CD4-positive, alpha-beta T cell (primary cell): ENCODE results near the gene DIAPH2. TPM values are rescaled to one million over a fixed set of nuclear protein-coding genes. Genes with fewer than 3 reads are reported as not detected.

Experiments used
- ATAC-seq: fragments of 200-7000 bp; cut with Tn5 transposase; one replicate; pipeline ENCODE4 v1.10.0; 2022; ENCODE audit warnings: mild to moderate bottlenecking; ENCODE audit not compliant: poor library complexity
- CTCF ChIA-PET: fragments of 350-600 bp; sonication (Branson Sonifier 250); formaldehyde crosslinking; loops from one replicate; lab custom pipeline; 2021; ENCODE audit warnings: antibody characterized with exemption, inconsistent platforms; lab: Charles Lee
- POLR2A ChIA-PET: fragments of 350-600 bp; sonication (Branson Sonifier 250); formaldehyde crosslinking; loops from one replicate; lab custom pipeline; 2021; ENCODE audit warnings: antibody characterized with exemption, inconsistent platforms; lab: Charles Lee
- DNase-seq, 14 experiments: peaks; one replicate each; pipeline ENCODE4 v3.0.0-alpha.2; 2013 to 2020; ENCODE audit warnings: mixed read lengths in 2 of 14
- H3K27ac ChIP-seq, 2 donors: one replicate each; pipeline versions ENCODE4 v1.5.1 to v1.7.0; 2013; ENCODE audit warnings: low read length in 2 of 2, low read depth in 1 of 2, mild to moderate bottlenecking in 1 of 2
- H3K27me3 ChIP-seq, 2 experiments: 1 replicate in 1 of 2; 2 replicates in 1 of 2; pipeline versions ENCODE4 v1.6.1 to v1.7.0; 2013; ENCODE audit warnings: low read length in 2 of 2, control low read depth in 1 of 2, mild to moderate bottlenecking in 1 of 2, moderate library complexity in 1 of 2; ENCODE audit not compliant: insufficient read depth in 2 of 2, control insufficient read depth in 1 of 2
- H3K36me3 ChIP-seq: one replicate; pipeline ENCODE4 v1.6.1; 2013; ENCODE audit warnings: low read length, control low read depth; ENCODE audit not compliant: insufficient read depth
- H3K4me1 ChIP-seq: one replicate; pipeline ENCODE4 v1.6.1; 2013; ENCODE audit warnings: low read length, control low read depth; ENCODE audit not compliant: insufficient read depth
- H3K4me3 ChIP-seq: one replicate; pipeline ENCODE4 v1.5.1; 2013; ENCODE audit warnings: mild to moderate bottlenecking, low read length, moderate library complexity
- H3K9me3 ChIP-seq, 2 experiments: 1 replicate in 1 of 2; 2 replicates in 1 of 2; pipeline versions ENCODE4 v1.6.1 to v1.7.0; 2013; ENCODE audit warnings: low read length in 2 of 2, mild to moderate bottlenecking in 2 of 2, control low read depth in 1 of 2, moderate library complexity in 1 of 2; ENCODE audit not compliant: control insufficient read depth in 1 of 2, insufficient read depth in 1 of 2
- H3K27ac Mint-ChIP-seq: one replicate; pipeline ENCODE4 v1.8.0; 2020; ENCODE audit warnings: mixed read lengths
- H3K27me3 Mint-ChIP-seq: one replicate; pipeline ENCODE4 v1.8.0; 2021; ENCODE audit warnings: mixed read lengths
- H3K36me3 Mint-ChIP-seq: one replicate; pipeline ENCODE4 v1.8.0; 2021; ENCODE audit warnings: low read depth, mixed read lengths
- H3K4me1 Mint-ChIP-seq: one replicate; pipeline ENCODE4 v1.8.0; 2021; ENCODE audit warnings: low read depth, mixed read lengths
- H3K4me3 Mint-ChIP-seq: one replicate; pipeline ENCODE4 v1.8.0; 2020; ENCODE audit warnings: mild to moderate bottlenecking, mixed read lengths
- H3K9me3 Mint-ChIP-seq: one replicate; pipeline ENCODE4 v1.8.0; 2020; ENCODE audit warnings: mixed read lengths
- intact Hi-C, 2 experiments: fragments of 100-400 bp; cut with DNase I in 1 of 2; cut with micrococcal nuclease in 1 of 2; formaldehyde crosslinking; loops; one replicate each; pipeline versions ENCODE4 v1.15.1 to v1.9.0; 2023 to 2025; cut with DNase I, micrococcal nuclease
- polyA plus RNA-seq, 2 donors: library from polyadenylated mRNA; unstranded; fragments of 120-200 nt; gene quantifications; one replicate each; pipeline ENCODE4 v1.2.1, GENCODE V29; 2013
- total RNA-seq, 174 experiments: library from RNA in 2 of 174; stranded (reverse) in 2 of 174; gene quantifications; one replicate each; pipeline ENCODE4 v1.2.3 and lab custom pipeline; 2021 to 2026
- TF ChIP-seq, protein P1 (sequence below): fragments of 200-600 bp; IDR thresholded peaks from one replicate; pipeline ENCODE4 v1.8.0; 2022; ENCODE audit warnings: antibody characterized with exemption, mild to moderate bottlenecking

The DIAPH2 gene
- 10 to 100 TPM; 11.4 to 11.7 TPM for total RNA-seq
- polyA plus RNA-seq (2013, experiment 1 of 2): 8.9 TPM
- 10.8 TPM for polyA plus RNA-seq (2013, experiment 2 of 2)
- 7.7 to 61.0 (median 21.3) reads per million in 172 experiments for total RNA-seq (lab: John Stamatoyannopoulos, UW)

DNA sequence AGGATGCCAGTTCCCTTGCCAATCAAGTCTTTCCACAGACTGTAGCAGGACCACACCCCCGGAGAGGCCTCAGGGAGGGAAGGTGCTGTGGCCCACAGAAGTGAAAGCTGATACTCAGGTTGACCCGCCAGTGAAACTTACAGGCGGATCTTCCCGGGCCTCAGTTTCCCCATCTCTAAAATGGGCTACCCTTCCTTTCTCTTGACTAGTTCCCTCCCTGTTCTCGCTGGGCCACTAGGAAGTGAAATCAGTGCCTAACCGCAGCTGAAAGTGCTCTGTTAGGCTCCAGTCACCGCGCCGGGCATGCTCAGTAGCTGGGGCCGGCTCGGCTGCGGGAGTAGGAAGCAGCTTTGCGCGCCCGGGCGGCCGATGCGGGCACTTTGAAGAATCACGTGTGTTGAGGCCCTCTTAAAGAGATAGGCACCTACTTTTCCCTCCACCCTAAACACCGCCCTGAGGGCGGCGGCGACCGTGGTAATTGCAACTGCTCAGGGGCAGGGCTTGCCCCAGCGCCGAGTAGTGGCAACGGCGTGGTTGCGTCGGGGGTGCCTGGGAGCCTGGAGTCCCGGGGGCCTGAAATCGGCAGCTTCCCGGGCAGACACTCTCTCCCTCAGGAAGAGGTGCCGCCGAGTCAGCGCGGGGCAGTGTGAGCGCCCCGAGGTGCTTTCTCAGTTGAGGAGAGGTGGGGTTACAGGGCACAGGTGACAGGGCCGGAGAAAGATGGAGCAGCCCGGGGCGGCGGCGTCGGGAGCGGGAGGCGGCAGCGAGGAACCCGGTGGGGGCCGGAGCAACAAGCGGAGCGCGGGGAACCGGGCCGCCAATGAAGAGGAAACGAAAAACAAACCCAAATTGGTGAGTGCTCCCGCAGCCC lies at the start of gene DIAPH2:
Gene DIAPH2, plus strand, starts transcription at position 504 of the 871 bp plus-strand sequence.
- Mint-ChIP-seq H3K27me3 (no peaks in the 10 kb centered on the region), H3K27ac (peak within 1 kb of the TSS; percentile 90), H3K4me3 (peak within 1 kb of the TSS; percentile 96), H3K9me3 (no peaks in the 10 kb centered on the region), H3K4me1 (peaks cover 59% of the 10 kb centered on the region), H3K36me3 (peaks cover 7% of the 10 kb centered on the region)
- POLR2A ChIA-PET: interaction anchor here (0.6 kb wide), 1 partner anchor 47 kb away, joined by 3 read pairs; no protein-coding TSS in a partner anchor
- CTCF ChIA-PET: no interaction called here
- Histone ChIP-seq H3K4me1 (peaks cover 14% of the 10 kb centered on the region), H3K4me3 (peak within 1 kb of the TSS; percentile 76), H3K9me3 (no peaks in the 10 kb centered on the region), H3K27ac (peak within 1 kb of the TSS; percentile 7 to 52), H3K27me3 (no peaks in the 10 kb centered on the region), H3K36me3 (no peaks in the 10 kb centered on the region)
- DNase-seq: peak; percentile 44 to 88 (median 64)
- TF ChIP-seq, protein P1, sequence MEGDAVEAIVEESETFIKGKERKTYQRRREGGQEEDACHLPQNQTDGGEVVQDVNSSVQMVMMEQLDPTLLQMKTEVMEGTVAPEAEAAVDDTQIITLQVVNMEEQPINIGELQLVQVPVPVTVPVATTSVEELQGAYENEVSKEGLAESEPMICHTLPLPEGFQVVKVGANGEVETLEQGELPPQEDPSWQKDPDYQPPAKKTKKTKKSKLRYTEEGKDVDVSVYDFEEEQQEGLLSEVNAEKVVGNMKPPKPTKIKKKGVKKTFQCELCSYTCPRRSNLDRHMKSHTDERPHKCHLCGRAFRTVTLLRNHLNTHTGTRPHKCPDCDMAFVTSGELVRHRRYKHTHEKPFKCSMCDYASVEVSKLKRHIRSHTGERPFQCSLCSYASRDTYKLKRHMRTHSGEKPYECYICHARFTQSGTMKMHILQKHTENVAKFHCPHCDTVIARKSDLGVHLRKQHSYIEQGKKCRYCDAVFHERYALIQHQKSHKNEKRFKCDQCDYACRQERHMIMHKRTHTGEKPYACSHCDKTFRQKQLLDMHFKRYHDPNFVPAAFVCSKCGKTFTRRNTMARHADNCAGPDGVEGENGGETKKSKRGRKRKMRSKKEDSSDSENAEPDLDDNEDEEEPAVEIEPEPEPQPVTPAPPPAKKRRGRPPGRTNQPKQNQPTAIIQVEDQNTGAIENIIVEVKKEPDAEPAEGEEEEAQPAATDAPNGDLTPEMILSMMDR: no peak
- ATAC-seq: peak; percentile 75
- intact Hi-C loops: no loop called here

DNA sequence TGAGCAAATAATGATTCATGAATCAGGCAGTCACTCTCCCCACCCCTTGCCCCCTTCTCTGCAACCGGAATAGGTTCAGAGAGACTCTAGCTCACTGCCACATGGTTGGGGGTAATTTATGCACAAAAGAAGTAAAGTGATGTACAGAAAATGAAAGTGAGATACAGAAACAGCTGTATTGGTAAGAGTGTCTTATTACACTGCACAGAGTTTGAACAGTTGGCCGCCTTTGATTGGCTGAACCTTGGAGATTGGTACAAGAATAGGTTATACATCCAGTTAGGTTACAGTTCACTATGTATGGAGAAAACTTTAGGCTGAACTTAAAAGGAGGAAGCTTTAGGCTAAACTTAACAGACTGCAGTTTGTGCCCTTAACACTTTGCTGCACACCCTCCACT lies 34.6 kb upstream of the DIAPH2 start:
- Mint-ChIP-seq H3K4me1 (no peaks in the 10 kb centered on the region), H3K9me3 (no peaks in the 10 kb centered on the region), H3K27me3 (peaks cover 4% of the 10 kb centered on the region), H3K4me3 (no peak overlapping the region), H3K36me3 (no peaks in the 10 kb centered on the region), H3K27ac (no peak overlapping the region)
- no peak overlapping the region for H3K27ac ChIP-seq
- ChIA-PET CTCF (no interaction called here), POLR2A (no interaction called here)
- DNase-seq (no peak), ATAC-seq (no peak)
- TF ChIP-seq, protein P1: no peak
- H3K27me3 ChIP-seq: no peaks in the 10 kb centered on the region
- H3K4me1 ChIP-seq: no peaks in the 10 kb centered on the region
- no peak overlapping the region for H3K4me3 ChIP-seq
- no peaks in the 10 kb centered on the region for H3K9me3 ChIP-seq
- intact Hi-C loops: no loop called here
- H3K36me3 ChIP-seq: no peaks in the 10 kb centered on the region

DNA sequence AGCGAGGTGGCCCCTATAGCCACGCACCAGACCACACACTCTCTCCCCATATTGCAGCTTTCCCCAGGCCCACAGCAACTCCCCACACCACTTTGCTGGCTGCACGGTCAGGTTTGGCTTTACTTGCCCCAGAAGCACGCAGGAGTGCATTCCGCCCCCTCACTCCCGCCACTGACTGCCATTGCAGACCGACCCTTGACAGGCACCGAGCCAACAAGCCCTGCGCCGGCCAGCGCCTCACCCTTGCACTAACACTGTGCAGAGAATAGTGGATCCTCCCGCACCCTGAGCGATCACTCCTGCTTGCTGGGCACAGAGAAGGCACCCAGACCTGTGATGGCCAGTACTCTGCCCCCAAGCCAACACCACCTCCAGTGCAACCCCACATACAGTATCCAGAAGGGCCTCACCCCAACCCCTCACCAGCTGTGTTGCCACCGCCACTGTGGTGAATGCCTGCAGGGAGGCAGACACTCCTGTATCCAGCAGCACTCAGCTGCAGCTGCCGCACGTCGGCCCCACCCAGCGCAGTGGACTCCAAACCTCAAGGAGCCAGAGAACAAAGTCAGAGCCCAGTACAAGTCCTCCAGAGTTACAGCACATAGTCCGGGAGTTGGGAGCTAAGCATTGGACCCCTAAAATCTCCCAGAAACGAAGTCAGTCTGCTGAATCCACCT lies 28.6 kb upstream of the DIAPH2 start:
- H3K4me3 Mint-ChIP-seq: no peak overlapping the region
- ATAC-seq (no peak), DNase-seq (no peak)
- no peaks in the 10 kb centered on the region for H3K9me3 Mint-ChIP-seq
- ChIA-PET CTCF (no interaction called here), POLR2A (no interaction called here)
- Histone ChIP-seq H3K9me3 (no peaks in the 10 kb centered on the region), H3K27me3 (no peaks in the 10 kb centered on the region), H3K27ac (no peak overlapping the region), H3K36me3 (no peaks in the 10 kb centered on the region), H3K4me1 (no peaks in the 10 kb centered on the region), H3K4me3 (no peak overlapping the region)
- intact Hi-C loops: no loop called here
- H3K4me1 Mint-ChIP-seq: no peaks in the 10 kb centered on the region
- no peak overlapping the region for H3K27ac Mint-ChIP-seq
- no peaks in the 10 kb centered on the region for H3K36me3 Mint-ChIP-seq
- TF ChIP-seq, protein P1: no peak
- peaks cover 4% of the 10 kb centered on the region for H3K27me3 Mint-ChIP-seq
